HG03558 (cell line): ENCODE results near the gene OXER1.

Experiments
- ATAC-seq: cut with Tn5 transposase; IDR thresholded peaks from one replicate; pipeline ENCODE4 v1.9.1; 2021; ENCODE audit warnings: moderate number of reproducible peaks; ENCODE audit not compliant: unreplicated experiment; ENCODE audit errors: extremely low read depth

The OXER1 gene

GRCh38 chr2:42771546-42772153 is 7.7 kb upstream of the OXER1 start:
- ATAC-seq = no peak

GRCh38 chr2:42770288-42771131 is 6.6 kb upstream of the OXER1 start:
- ATAC-seq = no peak

GRCh38 chr2:42769583-42770287 is 5.8 kb upstream of the OXER1 start:
- no peak for ATAC-seq

- ATAC-seq = no peak
These were observed 4.8 kb upstream of the OXER1 start for GRCh38 chr2:42768706-42769256.

GRCh38 chr2:42767899-42768705 is 4.2 kb upstream of the OXER1 start:
- ATAC-seq = no peak

GRCh38 chr2:42767080-42767898 is 3.4 kb upstream of the OXER1 start:
- ATAC-seq = no peak

GRCh38 chr2:42765686-42766085 is 1.8 kb upstream of the OXER1 start:
- ATAC-seq = no peak

- ATAC-seq = no peak
These were observed 966 bp upstream of the OXER1 start for GRCh38 chr2:42764901-42765300.

- ATAC-seq = no peak
These were observed 821 bp downstream of the OXER1 start for GRCh38 chr2:42762823-42763804.

GRCh38 chr2:42762155-42762554 is 1.8 kb downstream of the OXER1 start:
- ATAC-seq = no peak

- ATAC-seq = no peak
These were observed 2.4 kb downstream of the OXER1 start for GRCh38 chr2:42761554-42761953.

- no peak for ATAC-seq
These were observed 5.2 kb downstream of the OXER1 start for GRCh38 chr2:42758751-42759150.

- no peak for ATAC-seq
These were observed 5.8 kb downstream of the OXER1 start for GRCh38 chr2:42757981-42758740.

GRCh38 chr2:42756966-42757513 is 6.9 kb downstream of the OXER1 start:
- ATAC-seq = no peak

- ATAC-seq = no peak
These were observed 7.7 kb downstream of the OXER1 start for GRCh38 chr2:42756150-42756775.

GRCh38 chr2:42755191-42755880 is 8.6 kb downstream of the OXER1 start:
- ATAC-seq = no peak
